ENCODE measurements around the gene RORC. TPM values are rescaled to one million over a fixed set of nuclear protein-coding genes. Genes with fewer than 3 reads are reported as not detected.
"Not testable (repeated sequence)": the region's sequence is repeated elsewhere in the genome, so short reads cannot be mapped to it uniquely, and the experiment has no call there.

Gene RORC
- total and polyA plus RNA-seq, 8 donors = 11.9 to 36.7 (median 23.1) TPM

DNA sequence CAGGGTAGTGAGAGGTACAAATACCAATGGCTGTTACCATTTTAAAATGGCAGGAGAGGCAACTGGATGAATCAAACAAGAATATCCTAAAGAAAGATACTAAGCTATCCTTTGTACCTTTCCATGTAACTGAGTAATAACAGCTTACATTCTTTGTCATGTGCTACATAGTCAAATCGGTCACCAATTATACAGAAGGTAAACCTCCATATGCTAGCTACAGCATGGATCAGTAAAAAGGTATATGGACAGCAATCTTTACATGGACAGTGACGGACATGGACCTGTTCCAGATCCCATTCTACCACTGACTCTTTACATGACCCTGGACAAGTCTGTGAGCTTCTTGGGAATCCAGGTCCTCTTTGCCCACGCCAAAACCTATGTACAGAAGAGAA lies 54.9 kb downstream of the RORC start:
- Histone ChIP-seq H3K27me3 (no peaks in the 10 kb centered on the region), H3K27ac (no peak overlapping the region), H3K4me1 (no peaks in the 10 kb centered on the region), H3K36me3 (no peaks in the 10 kb centered on the region), H3K4me3 (no peak overlapping the region), H3K9me3 (no peaks in the 10 kb centered on the region)
- intact Hi-C loops (cut with DNase I) = loop anchor here in 1 of 3 donors (10.0 kb wide), 1 partner anchor 48 kb away; no protein-coding TSS in a partner anchor
- TF ChIP-seq, protein P1, sequence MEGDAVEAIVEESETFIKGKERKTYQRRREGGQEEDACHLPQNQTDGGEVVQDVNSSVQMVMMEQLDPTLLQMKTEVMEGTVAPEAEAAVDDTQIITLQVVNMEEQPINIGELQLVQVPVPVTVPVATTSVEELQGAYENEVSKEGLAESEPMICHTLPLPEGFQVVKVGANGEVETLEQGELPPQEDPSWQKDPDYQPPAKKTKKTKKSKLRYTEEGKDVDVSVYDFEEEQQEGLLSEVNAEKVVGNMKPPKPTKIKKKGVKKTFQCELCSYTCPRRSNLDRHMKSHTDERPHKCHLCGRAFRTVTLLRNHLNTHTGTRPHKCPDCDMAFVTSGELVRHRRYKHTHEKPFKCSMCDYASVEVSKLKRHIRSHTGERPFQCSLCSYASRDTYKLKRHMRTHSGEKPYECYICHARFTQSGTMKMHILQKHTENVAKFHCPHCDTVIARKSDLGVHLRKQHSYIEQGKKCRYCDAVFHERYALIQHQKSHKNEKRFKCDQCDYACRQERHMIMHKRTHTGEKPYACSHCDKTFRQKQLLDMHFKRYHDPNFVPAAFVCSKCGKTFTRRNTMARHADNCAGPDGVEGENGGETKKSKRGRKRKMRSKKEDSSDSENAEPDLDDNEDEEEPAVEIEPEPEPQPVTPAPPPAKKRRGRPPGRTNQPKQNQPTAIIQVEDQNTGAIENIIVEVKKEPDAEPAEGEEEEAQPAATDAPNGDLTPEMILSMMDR (IDR thresholded peaks at IDR 0.05) = no peak
- FAIRE-seq = no peak
- no peak for DNase-seq
- ATAC-seq = no peak
- 78 to 96% methylated on average over 3 of the region's 3 CpGs for WGBS, 2 donors

GRCh38 chr1:151775894-151776664 lies 55.5 kb downstream of the RORC start:
- H3K4me1 ChIP-seq = no peaks in the 10 kb centered on the region
- no peaks in the 10 kb centered on the region for H3K9me3 ChIP-seq
- DNase-seq (no peak), ATAC-seq (no peak), FAIRE-seq (no peak)
- H3K4me3 ChIP-seq = no peak overlapping the region
- WGBS, 2 donors = 85% methylated on average over 7 of the region's 7 CpGs
- intact Hi-C loops (cut with DNase I) = loop anchor here in 1 of 3 donors (10.0 kb wide), 1 partner anchor 49 kb away; no protein-coding TSS in a partner anchor
- H3K27ac ChIP-seq = no peak overlapping the region
- H3K27me3 ChIP-seq = no peaks in the 10 kb centered on the region
- H3K36me3 ChIP-seq = no peaks in the 10 kb centered on the region
- TF ChIP-seq, protein P1 (IDR thresholded peaks at IDR 0.05) = no peak

- no peak for FAIRE-seq
- Histone ChIP-seq H3K4me3 (no peak overlapping the region), H3K27me3 (no peaks in the 10 kb centered on the region), H3K4me1 (no peaks in the 10 kb centered on the region), H3K36me3 (no peaks in the 10 kb centered on the region), H3K9me3 (no peaks in the 10 kb centered on the region), H3K27ac (no peak overlapping the region)
- intact Hi-C loops (cut with DNase I) = loop anchor here in 1 of 3 donors (10.0 kb wide), 1 partner anchor 50 kb away; no protein-coding TSS in a partner anchor
- ATAC-seq = no peak
- DNase-seq = no peak
- TF ChIP-seq, protein P1 (IDR thresholded peaks at IDR 0.05) = no peak
- WGBS, 2 donors = 67 to 78% methylated on average over 3 of the region's 3 CpGs
Observed at GRCh38 chr1:151774256-151774922, 57.2 kb downstream of the RORC start.

DNA sequence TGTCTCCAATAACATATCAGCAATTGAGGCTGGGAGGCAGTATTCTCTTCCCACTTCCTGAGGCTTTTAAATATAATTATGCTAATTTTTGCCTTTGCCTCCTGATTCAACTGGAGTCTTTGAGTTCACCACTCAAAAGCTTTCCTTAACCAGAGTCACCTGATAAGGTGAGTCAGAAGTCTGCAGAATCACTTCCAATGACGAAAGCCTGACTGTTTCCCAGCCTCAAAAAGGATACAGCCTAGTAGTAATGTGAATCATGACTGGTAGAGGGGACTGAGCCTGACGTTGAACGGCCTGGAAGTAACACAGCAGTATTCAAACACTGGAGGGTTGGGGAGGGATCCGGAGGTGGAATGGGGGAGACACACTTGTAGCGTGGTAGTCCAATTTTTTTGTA lies 57.9 kb downstream of the RORC start:
- 71 to 76% methylated on average over 5 of the region's 5 CpGs for WGBS, 2 donors
- H3K27ac ChIP-seq = no peak overlapping the region
- TF ChIP-seq, protein P1 (IDR thresholded peaks at IDR 0.05) = no peak
- ATAC-seq (peak in 1 of 4 donors; percentile 27), DNase-seq (no peak), FAIRE-seq (no peak)
- H3K9me3 ChIP-seq = no peaks in the 10 kb centered on the region
- no peak overlapping the region for H3K4me3 ChIP-seq
- H3K4me1 ChIP-seq = no peaks in the 10 kb centered on the region
- H3K27me3 ChIP-seq = no peaks in the 10 kb centered on the region
- intact Hi-C loops (cut with DNase I) = loop anchor here in 1 of 3 donors (10.0 kb wide), 1 partner anchor 51 kb away; no protein-coding TSS in a partner anchor
- H3K36me3 ChIP-seq = no peaks in the 10 kb centered on the region

- DNase-seq = peak in 2 of 6 donors; percentile 16 to 70
- H3K27me3 ChIP-seq; FAIRE-seq; ATAC-seq; H3K27ac ChIP-seq; H3K4me3 ChIP-seq; H3K36me3 ChIP-seq; H3K9me3 ChIP-seq; H3K4me1 ChIP-seq; intact Hi-C loops (cut with DNase I): not testable (repeated sequence)
- 88 to 95% methylated on average over 22 to 34 of the region's 34 CpGs for WGBS, 2 donors
Observed at GRCh38 chr1:151769270-151769669, 62.3 kb downstream of the RORC start.

DNA sequence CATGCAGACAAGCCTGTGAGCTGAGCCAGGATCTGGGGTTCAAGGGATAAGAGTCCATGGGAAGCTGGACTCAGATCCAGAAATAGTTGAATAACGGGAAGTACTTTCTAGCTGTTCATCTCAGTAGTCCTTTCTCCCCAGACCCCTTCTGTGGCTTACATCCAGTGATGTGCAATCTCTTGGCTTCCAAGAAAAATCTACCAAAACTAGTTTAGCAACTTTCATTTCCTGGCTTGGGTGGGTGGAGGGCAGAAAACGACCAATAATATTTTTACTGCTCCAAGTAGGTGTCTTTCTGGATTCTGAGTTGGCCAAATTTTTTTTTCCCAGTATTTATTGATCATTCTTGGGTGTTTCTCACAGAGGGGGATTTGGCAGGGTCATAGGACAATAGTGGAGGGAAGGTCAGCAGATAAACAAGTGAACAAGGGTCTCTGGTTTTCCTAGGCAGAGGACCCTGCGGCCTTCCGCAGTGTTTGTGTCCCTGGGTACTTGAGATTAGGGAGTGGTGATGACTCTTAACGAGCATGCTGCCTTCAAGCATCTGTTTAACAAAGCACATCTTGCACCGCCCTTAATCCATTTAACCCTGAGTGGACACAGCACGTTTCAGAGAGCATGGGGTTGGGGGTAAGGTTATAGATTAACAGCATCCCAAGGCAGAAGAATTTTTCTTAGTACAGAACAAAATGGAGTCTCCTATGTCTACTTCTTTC lies 63.1 kb downstream of the RORC start:
- ATAC-seq (peak; percentile 22 to 62 (median 52)), DNase-seq (peak in 1 of 6 donors; percentile 42)
- H3K27ac ChIP-seq = peak overlapping the region in 2 of 4 donors; percentile 37 to 42
- H3K9me3 ChIP-seq; FAIRE-seq; H3K36me3 ChIP-seq; H3K27me3 ChIP-seq; intact Hi-C loops (cut with DNase I); H3K4me3 ChIP-seq: not testable (repeated sequence)
- 18% methylated on average over 2 of the region's 7 CpGs for WGBS, 2 donors
- peaks cover 0 to 12% (median 4%) of the 10 kb centered on the region in 3 donors for H3K4me1 ChIP-seq

Data from pancreas (tissue), 10 donors.